CD4-positive, alpha-beta memory T cell (primary cell): Measurements from ENCODE around the gene ULK4. TPM values are rescaled to one million over a fixed set of nuclear protein-coding genes. Genes with fewer than 3 reads are reported as not detected.

Experiments
- CTCF ChIA-PET: fragments of 350-600 bp; sonication (Branson Sonifier 250); formaldehyde crosslinking; loops from one replicate; lab custom pipeline; 2021; ENCODE audit warnings: inconsistent platforms; ENCODE audit not compliant: partially characterized antibody; lab: Charles Lee
- POLR2A ChIA-PET: fragments of 350-600 bp; sonication (Branson Sonifier 250); formaldehyde crosslinking; loops from one replicate; lab custom pipeline; 2021; ENCODE audit not compliant: partially characterized antibody; lab: Charles Lee
- DNase-seq, 5 donors: peaks; one replicate each; pipeline versions ENCODE4 v3.0.0 to v3.0.0-alpha.2; 2020 to 2022; ENCODE audit warnings: mixed read lengths in 1 of 5
- H3K27ac ChIP-seq: one replicate; pipeline ENCODE4 v1.7.0; 2013; ENCODE audit warnings: low read depth, low read length
- H3K27me3 ChIP-seq: 2 replicates; pipeline ENCODE4 v1.7.0; 2013; ENCODE audit warnings: mild to moderate bottlenecking, low read length, moderate library complexity; ENCODE audit not compliant: insufficient read depth
- H3K36me3 ChIP-seq: 2 replicates; pipeline ENCODE4 v1.7.0; 2013; ENCODE audit warnings: mild to moderate bottlenecking, low read length, moderate library complexity; ENCODE audit not compliant: insufficient read depth
- H3K4me1 ChIP-seq: 2 replicates; pipeline ENCODE4 v1.7.0; 2013; ENCODE audit warnings: mild to moderate bottlenecking, low read length, moderate library complexity; ENCODE audit not compliant: insufficient read depth
- H3K4me3 ChIP-seq, 2 donors: one replicate each; pipeline ENCODE4 v1.7.0; 2013; ENCODE audit warnings: low read length in 2 of 2, mild to moderate bottlenecking in 1 of 2
- H3K9me3 ChIP-seq, 2 donors: one replicate each; pipeline ENCODE4 v1.7.0; 2013; ENCODE audit warnings: low read length in 2 of 2, control low read depth in 1 of 2; ENCODE audit not compliant: control insufficient read depth in 1 of 2
- H3K27ac Mint-ChIP-seq, 7 donors: one replicate each; pipeline ENCODE4 v1.8.0; 2020 to 2021; ENCODE audit warnings: mixed read lengths in 7 of 7, mild to moderate bottlenecking in 6 of 7, inconsistent platforms in 3 of 7, moderate library complexity in 3 of 7
- H3K27me3 Mint-ChIP-seq, 2 donors: one replicate each; pipeline ENCODE4 v1.8.0; 2020 to 2021; ENCODE audit warnings: mixed read lengths in 2 of 2
- H3K36me3 Mint-ChIP-seq, 2 donors: one replicate each; pipeline ENCODE4 v1.8.0; 2020 to 2021; ENCODE audit warnings: mixed read lengths in 2 of 2, inconsistent platforms in 1 of 2, mild to moderate bottlenecking in 1 of 2
- H3K4me1 Mint-ChIP-seq, 4 donors: one replicate each; pipeline ENCODE4 v1.8.0; 2020 to 2021; ENCODE audit warnings: mixed read lengths in 4 of 4, mild to moderate bottlenecking in 1 of 4
- H3K4me3 Mint-ChIP-seq, 8 donors: one replicate each; pipeline ENCODE4 v1.8.0; 2020 to 2021; ENCODE audit warnings: mixed read lengths in 8 of 8, mild to moderate bottlenecking in 7 of 8, moderate library complexity in 6 of 8, inconsistent platforms in 3 of 8
- H3K9me3 Mint-ChIP-seq, 8 donors: one replicate each; pipeline ENCODE4 v1.8.0; 2020 to 2021; ENCODE audit warnings: mixed read lengths in 8 of 8, mild to moderate bottlenecking in 5 of 8, inconsistent platforms in 3 of 8, moderate library complexity in 1 of 8
- intact Hi-C: fragments of 100-400 bp; cut with micrococcal nuclease; formaldehyde crosslinking; loops from one replicate; pipeline ENCODE4 v1.15.1; 2023
- polyA plus RNA-seq, 2 donors: library from polyadenylated mRNA; unstranded; fragments of 300-500 nt; fragmentation: Illumina TruSeq; gene quantifications; one replicate each; pipeline ENCODE4 v1.2.3, GENCODE V29; 2021
- total RNA-seq, 2 experiments: library from RNA; stranded (reverse); gene quantifications; one replicate each; pipeline ENCODE4 v1.2.3, GENCODE V29; 2021

The ULK4 gene
- total and polyA plus RNA-seq, 4 experiments from 2014 or later: 6.3 to 29.1 (median 19.2) TPM

DNA sequence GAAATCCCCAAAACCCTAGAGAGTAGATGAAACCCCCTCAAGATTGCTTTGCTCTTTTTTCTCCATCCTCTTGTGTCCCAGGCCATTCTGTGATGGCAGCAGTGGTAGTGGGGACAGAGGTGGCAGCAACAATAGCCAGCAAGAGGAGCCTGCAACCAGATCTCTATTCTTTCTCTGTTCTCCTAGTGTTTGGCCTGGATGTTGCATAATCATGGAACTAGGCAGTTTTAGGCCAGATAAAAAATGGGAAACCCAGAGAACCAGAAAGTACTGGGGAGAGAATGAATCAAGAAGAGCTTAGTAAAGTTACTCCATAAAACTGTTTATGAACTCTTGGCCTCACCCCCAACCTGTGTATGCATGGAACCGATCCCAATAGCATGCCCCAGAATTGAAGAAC, 710.3 kb downstream of the ULK4 start:
- Histone ChIP-seq H3K4me1 (no peaks in the 10 kb centered on the region), H3K27ac (no peak overlapping the region), H3K4me3 (no peak overlapping the region), H3K36me3 (no peaks in the 10 kb centered on the region), H3K27me3 (no peaks in the 10 kb centered on the region), H3K9me3 (no peaks in the 10 kb centered on the region)
- Mint-ChIP-seq H3K27ac (no peak overlapping the region), H3K27me3 (no peaks in the 10 kb centered on the region), H3K36me3 (peaks cover 1 to 26% of the 10 kb centered on the region in 2 donors), H3K4me3 (no peak overlapping the region), H3K4me1 (no peaks in the 10 kb centered on the region), H3K9me3 (peaks cover 0 to 14% (median 0%) of the 10 kb centered on the region in 8 donors)
- DNase-seq: no peak
- intact Hi-C loops: no loop called here
- POLR2A ChIA-PET: no interaction called here
- CTCF ChIA-PET: no interaction called here

DNA sequence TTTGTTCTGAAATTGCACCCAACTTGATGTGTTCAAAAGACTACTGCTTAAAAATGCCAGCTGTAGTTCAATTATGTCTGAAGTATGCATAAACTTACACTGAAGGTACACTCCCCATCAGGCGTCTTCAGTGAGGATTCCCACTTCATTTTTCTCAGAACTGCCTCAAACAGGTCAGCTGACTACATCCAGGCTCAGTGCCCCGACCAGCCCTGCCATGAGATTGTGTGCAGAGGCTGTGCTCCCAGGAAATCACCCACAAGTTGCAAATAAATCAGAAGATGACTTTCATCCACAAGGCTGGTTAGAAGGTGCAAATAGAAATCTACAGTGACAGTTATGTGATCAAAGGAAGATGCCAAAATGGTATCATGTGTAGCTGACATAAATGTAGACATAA, 711.1 kb downstream of the ULK4 start:
- Histone ChIP-seq H3K9me3 (no peaks in the 10 kb centered on the region), H3K4me1 (no peaks in the 10 kb centered on the region), H3K36me3 (no peaks in the 10 kb centered on the region), H3K27ac (no peak overlapping the region), H3K4me3 (no peak overlapping the region), H3K27me3 (no peaks in the 10 kb centered on the region)
- POLR2A ChIA-PET: no interaction called here
- H3K4me3 Mint-ChIP-seq: no peak overlapping the region
- H3K27me3 Mint-ChIP-seq: no peaks in the 10 kb centered on the region
- H3K9me3 Mint-ChIP-seq: peaks cover 0 to 14% (median 0%) of the 10 kb centered on the region in 8 donors
- no peak for DNase-seq
- H3K36me3 Mint-ChIP-seq: peaks cover 1 to 26% of the 10 kb centered on the region in 2 donors
- CTCF ChIA-PET: interaction anchor here (1.0 kb wide), 1 partner anchor 11 kb away, joined by 3 read pairs; no protein-coding TSS in a partner anchor
- H3K27ac Mint-ChIP-seq: no peak overlapping the region
- intact Hi-C loops: no loop called here
- H3K4me1 Mint-ChIP-seq: no peaks in the 10 kb centered on the region

DNA sequence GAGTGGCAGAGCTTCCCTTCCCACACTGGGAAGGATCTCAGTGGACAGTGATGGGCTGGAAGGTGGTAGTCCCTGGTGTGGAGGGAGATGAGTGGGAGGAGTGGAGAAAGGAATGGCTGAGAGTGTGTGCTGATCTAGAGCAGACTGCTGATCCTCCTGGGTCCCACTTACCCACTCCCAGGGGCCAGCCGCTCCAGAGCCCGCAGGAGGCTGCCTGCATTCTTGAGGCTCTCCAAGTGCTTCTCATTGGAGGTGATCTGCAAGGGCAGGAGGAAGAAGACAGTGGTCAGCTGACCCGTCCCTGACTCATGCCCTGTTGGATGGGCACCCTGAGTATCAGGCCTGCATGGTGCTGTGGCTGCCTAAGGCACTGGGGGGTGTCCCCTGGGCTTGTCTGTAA, 712.6 kb downstream of the ULK4 start:
- CTCF ChIA-PET: no interaction called here
- H3K9me3 ChIP-seq: no peaks in the 10 kb centered on the region
- DNase-seq: no peak
- Mint-ChIP-seq H3K9me3 (peaks cover 0 to 14% (median 0%) of the 10 kb centered on the region in 8 donors), H3K27me3 (no peaks in the 10 kb centered on the region), H3K4me3 (no peak overlapping the region), H3K36me3 (peaks cover 1 to 26% of the 10 kb centered on the region in 2 donors), H3K27ac (no peak overlapping the region), H3K4me1 (peaks cover 0 to 4% (median 0%) of the 10 kb centered on the region in 4 donors)
- H3K4me1 ChIP-seq: no peaks in the 10 kb centered on the region
- no peaks in the 10 kb centered on the region for H3K27me3 ChIP-seq
- POLR2A ChIA-PET: no interaction called here
- intact Hi-C loops: no loop called here
- H3K36me3 ChIP-seq: no peaks in the 10 kb centered on the region
- H3K4me3 ChIP-seq: no peak overlapping the region
- no peak overlapping the region for H3K27ac ChIP-seq

DNA sequence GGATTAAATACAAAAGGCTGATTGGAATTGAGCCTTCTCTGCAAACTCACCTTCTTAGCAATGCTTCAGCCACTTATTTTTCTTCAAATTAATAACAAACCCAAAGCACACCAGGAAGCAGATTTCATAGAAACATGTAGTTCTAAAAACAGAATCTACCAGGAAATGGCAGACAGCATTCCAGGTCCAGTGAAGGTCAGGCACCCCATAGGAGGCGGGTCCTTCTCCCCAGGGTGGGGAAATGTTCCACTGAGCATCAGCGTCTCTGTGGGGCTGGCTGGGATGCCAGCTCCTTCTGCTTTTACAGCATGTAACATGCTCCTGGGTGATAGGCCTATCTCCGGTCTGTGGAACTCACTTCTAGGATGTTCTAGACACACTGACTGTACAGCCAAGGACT, 713.4 kb downstream of the ULK4 start:
- Histone ChIP-seq H3K4me1 (no peaks in the 10 kb centered on the region), H3K9me3 (no peaks in the 10 kb centered on the region), H3K4me3 (no peak overlapping the region), H3K27ac (no peak overlapping the region), H3K27me3 (no peaks in the 10 kb centered on the region), H3K36me3 (no peaks in the 10 kb centered on the region)
- H3K27ac Mint-ChIP-seq: peak overlapping the region in 1 of 7 donors; percentile 35
- peaks cover 5 to 23% of the 10 kb centered on the region in 2 donors for H3K36me3 Mint-ChIP-seq
- no peaks in the 10 kb centered on the region for H3K27me3 Mint-ChIP-seq
- H3K4me1 Mint-ChIP-seq: peaks cover 0 to 4% (median 0%) of the 10 kb centered on the region in 4 donors
- CTCF ChIA-PET: no interaction called here
- DNase-seq: no peak
- no peak overlapping the region for H3K4me3 Mint-ChIP-seq
- POLR2A ChIA-PET: no interaction called here
- intact Hi-C loops: no loop called here
- H3K9me3 Mint-ChIP-seq: peaks cover 0 to 14% (median 0%) of the 10 kb centered on the region in 8 donors

DNA sequence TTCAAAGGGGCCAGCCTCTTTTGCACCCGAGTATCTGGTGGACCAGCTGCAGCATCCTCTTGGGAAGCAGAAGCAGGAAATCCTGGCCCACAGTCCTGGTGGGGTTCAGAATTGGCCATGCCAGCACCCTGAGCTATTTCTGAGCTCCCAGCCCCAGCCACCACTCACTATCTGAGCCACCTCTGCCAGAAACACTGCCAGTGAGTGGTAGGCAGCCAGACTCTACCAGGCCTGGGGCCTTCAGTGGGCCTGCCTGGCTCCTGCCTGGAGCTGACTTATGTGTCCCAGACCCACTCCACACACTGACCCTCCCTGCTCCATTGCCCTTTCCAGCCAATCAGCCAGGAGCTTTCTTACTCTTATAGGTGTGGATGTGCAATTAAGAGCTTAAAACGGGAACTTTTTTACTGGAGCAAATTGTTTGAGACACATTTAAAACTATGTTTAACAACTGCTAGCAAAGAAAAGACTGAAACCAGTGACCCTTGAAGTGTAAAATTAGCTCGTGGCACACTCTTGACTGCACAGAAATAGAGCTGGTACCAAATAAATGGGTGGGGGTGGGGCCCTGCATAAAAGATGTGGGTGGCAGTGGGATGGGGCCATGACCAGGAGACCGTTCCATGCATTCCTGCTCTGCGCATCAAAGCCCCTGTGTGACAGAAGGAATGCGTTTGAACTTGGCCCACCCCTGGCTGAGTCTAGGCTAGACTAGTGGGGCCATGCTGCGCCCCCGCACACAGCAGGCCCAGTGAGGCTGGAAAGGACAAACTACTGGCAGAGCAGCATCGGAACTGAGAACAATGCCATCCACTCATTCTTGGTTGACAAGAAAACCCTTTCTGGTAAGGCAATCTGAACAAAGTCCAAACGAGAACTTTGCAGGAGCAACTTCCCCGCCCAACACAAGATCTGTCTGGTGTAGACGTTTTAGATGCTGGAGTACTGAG, 714.6 kb downstream of the ULK4 start:
- Histone ChIP-seq H3K27me3 (no peaks in the 10 kb centered on the region), H3K9me3 (no peaks in the 10 kb centered on the region), H3K27ac (no peak overlapping the region), H3K4me3 (no peak overlapping the region), H3K4me1 (no peaks in the 10 kb centered on the region), H3K36me3 (no peaks in the 10 kb centered on the region)
- no peak for DNase-seq
- Mint-ChIP-seq H3K4me3 (no peak overlapping the region), H3K9me3 (peaks cover 0 to 7% (median 0%) of the 10 kb centered on the region in 8 donors), H3K36me3 (peaks cover 5 to 18% of the 10 kb centered on the region in 2 donors), H3K4me1 (peaks cover 0 to 4% (median 0%) of the 10 kb centered on the region in 4 donors), H3K27me3 (no peaks in the 10 kb centered on the region), H3K27ac (peak overlapping the region in 2 of 7 donors; percentile 42 to 71)
- intact Hi-C loops: no loop called here
- CTCF ChIA-PET: interaction anchor here (1.2 kb wide), 1 partner anchor 14 kb away, joined by 3 read pairs; no protein-coding TSS in a partner anchor
- POLR2A ChIA-PET: interaction anchor here (0.6 kb wide), 1 partner anchor 167 kb away, joined by 3 read pairs; no protein-coding TSS in a partner anchor

DNA sequence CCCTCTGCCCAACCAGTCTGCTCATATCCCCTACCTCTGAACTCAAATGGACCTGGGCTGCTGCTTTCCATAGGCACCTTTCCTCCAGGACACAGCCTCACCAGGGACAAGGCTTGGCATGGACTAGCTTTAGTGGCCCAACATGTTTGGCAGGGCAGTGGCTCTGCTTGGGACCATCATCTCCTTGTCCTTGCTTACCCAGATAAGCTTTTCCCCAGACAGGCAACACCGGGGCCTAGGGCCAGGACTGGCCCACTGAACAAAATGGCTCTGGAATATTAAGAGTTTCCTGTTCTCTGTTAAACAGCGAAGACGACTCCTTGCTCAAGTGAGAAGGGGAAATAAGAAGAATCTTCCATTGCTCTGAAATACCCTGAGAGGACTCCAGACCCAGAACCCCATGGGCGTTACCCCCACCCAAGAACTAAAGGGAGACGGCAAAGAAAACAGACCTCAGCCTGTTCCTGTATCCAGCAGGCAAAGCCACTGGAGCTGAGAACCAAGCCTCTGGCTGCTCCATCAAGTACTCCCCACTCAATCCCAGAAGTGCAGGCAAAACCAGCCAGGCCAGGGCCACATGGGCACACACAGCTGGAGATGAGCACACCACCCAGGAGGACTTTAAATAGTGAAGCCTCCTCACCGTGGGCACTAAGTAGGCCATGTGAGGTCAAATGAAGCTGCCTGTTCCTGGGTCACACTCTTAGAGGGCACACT, 717.1 kb downstream of the ULK4 start:
- H3K27me3 ChIP-seq: no peaks in the 10 kb centered on the region
- H3K4me1 Mint-ChIP-seq: peaks cover 0 to 4% (median 0%) of the 10 kb centered on the region in 4 donors
- H3K27me3 Mint-ChIP-seq: no peaks in the 10 kb centered on the region
- H3K9me3 Mint-ChIP-seq: no peaks in the 10 kb centered on the region
- H3K27ac ChIP-seq: no peak overlapping the region
- H3K36me3 Mint-ChIP-seq: peaks cover 0 to 24% of the 10 kb centered on the region in 2 donors
- H3K9me3 ChIP-seq: no peaks in the 10 kb centered on the region
- DNase-seq: no peak
- ChIA-PET CTCF (interaction anchor here (1.1 kb wide), 1 partner anchor 660 kb away, joined by 3 read pairs; no protein-coding TSS in a partner anchor), POLR2A (interaction anchor here (1.0 to 1.4 kb wide), 2 partner anchors 45 to 46 kb away, joined by 3 read pairs; partner anchors contain the start of gene CTNNB1)
- no peak overlapping the region for H3K4me3 ChIP-seq
- intact Hi-C loops: no loop called here
- peak overlapping the region in 2 of 7 donors; percentile 18 to 49 for H3K27ac Mint-ChIP-seq
- H3K4me3 Mint-ChIP-seq: no peak overlapping the region
- H3K36me3 ChIP-seq: no peaks in the 10 kb centered on the region
- no peaks in the 10 kb centered on the region for H3K4me1 ChIP-seq

DNA sequence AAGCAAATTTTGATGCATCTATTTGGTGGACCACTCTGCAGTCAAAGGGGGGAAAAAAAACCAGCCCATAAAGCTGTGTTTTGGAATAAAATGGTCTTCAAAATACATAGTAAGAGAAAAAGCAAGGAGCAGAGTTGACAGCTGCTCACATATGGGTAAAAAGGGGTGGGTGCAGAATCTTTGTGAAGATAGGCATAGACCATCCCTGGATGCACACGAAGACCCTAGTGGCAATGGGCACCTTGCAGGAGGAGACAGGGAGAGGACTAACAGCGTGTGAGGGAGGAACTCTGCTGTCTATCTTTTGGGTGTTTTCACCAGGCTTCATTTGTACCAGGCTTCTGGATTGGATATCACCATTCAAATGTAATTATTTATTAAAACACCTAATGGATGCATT, 718.7 kb downstream of the ULK4 start:
- Mint-ChIP-seq H3K36me3 (peaks cover 15 to 39% of the 10 kb centered on the region in 2 donors), H3K9me3 (peaks cover 0 to 2% (median 0%) of the 10 kb centered on the region in 8 donors), H3K4me1 (peaks cover 0 to 4% (median under 1%) of the 10 kb centered on the region in 4 donors), H3K27ac (peak overlapping the region in 2 of 7 donors; percentile 19 to 49), H3K4me3 (no peak overlapping the region), H3K27me3 (no peaks in the 10 kb centered on the region)
- intact Hi-C loops: no loop called here
- Histone ChIP-seq H3K4me1 (no peaks in the 10 kb centered on the region), H3K4me3 (no peak overlapping the region), H3K36me3 (peaks cover 15% of the 10 kb centered on the region), H3K27ac (no peak overlapping the region), H3K27me3 (no peaks in the 10 kb centered on the region), H3K9me3 (no peaks in the 10 kb centered on the region)
- ChIA-PET POLR2A (interaction anchor here (1.4 kb wide), 1 partner anchor 44 kb away, joined by 3 read pairs; the partner anchor contains the start of gene CTNNB1), CTCF (no interaction called here)
- no peak for DNase-seq
